PC-9 (cell line): ENCODE results near the gene MYO1C.

ENCODE experiments used
- EZH2 ChIP-seq: fragments of 200-600 bp; sonication (generic); IDR thresholded peaks from 2 replicates; pipeline ENCODE4 v1.8.0; 2017; ENCODE audit warnings: antibody characterized with exemption, low read depth
- TF ChIP-seq, protein P1 (sequence below): fragments of 200-600 bp; sonication (generic); conservative IDR thresholded peaks from 2 replicates; pipeline ENCODE4 v1.6.1; 2017; ENCODE audit warnings: mixed run types, antibody characterized with exemption, mild to moderate bottlenecking, moderate library complexity

DNA sequence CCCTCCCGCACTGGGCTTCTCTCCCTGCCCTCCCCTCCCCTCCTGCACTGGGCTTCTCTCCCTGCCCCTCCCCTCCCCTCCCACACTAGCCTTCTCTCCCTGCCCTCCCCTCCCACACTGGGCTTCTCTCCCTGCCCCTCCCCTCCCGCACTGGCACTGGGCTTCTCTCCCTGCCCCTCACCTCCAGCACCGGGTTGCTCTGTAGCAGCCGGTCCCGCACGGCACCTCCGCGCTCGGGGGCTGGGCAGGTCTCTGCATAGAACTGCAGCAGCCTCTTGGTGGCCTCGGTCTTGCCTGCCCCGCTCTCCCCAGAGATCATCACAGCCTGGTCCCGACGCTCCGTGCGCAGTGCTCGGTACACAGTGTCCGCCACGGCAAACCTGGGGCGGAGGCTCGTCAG, 9.8 kb downstream of the MYO1C start:
- TF ChIP-seq, protein P1, sequence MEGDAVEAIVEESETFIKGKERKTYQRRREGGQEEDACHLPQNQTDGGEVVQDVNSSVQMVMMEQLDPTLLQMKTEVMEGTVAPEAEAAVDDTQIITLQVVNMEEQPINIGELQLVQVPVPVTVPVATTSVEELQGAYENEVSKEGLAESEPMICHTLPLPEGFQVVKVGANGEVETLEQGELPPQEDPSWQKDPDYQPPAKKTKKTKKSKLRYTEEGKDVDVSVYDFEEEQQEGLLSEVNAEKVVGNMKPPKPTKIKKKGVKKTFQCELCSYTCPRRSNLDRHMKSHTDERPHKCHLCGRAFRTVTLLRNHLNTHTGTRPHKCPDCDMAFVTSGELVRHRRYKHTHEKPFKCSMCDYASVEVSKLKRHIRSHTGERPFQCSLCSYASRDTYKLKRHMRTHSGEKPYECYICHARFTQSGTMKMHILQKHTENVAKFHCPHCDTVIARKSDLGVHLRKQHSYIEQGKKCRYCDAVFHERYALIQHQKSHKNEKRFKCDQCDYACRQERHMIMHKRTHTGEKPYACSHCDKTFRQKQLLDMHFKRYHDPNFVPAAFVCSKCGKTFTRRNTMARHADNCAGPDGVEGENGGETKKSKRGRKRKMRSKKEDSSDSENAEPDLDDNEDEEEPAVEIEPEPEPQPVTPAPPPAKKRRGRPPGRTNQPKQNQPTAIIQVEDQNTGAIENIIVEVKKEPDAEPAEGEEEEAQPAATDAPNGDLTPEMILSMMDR, result no peak
- no peak for TF ChIP-seq EZH2
